ENCODE measurements around the gene RETREG2.
A peak's percentile ranks its signal among the peaks of the same experiment; 100 is the strongest.

Gene RETREG2

GRCh38 chr2:219220652-219221402 lies 42.8 kb downstream of the RETREG2 start:
- no peak for TF ChIP-seq CTCF (IDR thresholded peaks at IDR 0.05; ENCODE audit: low read depth, low read length, missing control alignments)
- DNase-seq (ENCODE audit: extremely low read depth, low read depth): no peak
- no peak overlapping the region for H3K4me3 ChIP-seq (replicated peaks; ENCODE audit: low read depth, low read length)

- no peak overlapping the region for H3K4me3 ChIP-seq (replicated peaks; ENCODE audit: low read depth, low read length)
- no peak for TF ChIP-seq CTCF (IDR thresholded peaks at IDR 0.05; ENCODE audit: low read depth, low read length, missing control alignments)
- no peak for DNase-seq (ENCODE audit: extremely low read depth, low read depth)
Observed at GRCh38 chr2:219221957-219222518, 44.0 kb downstream of the RETREG2 start.

- no peak overlapping the region for H3K4me3 ChIP-seq (replicated peaks; ENCODE audit: low read depth, low read length)
- no peak for DNase-seq (ENCODE audit: extremely low read depth, low read depth)
- no peak for TF ChIP-seq CTCF (IDR thresholded peaks at IDR 0.05; ENCODE audit: low read depth, low read length, missing control alignments)
Observed at GRCh38 chr2:219223831-219224610, 45.9 kb downstream of the RETREG2 start.

GRCh38 chr2:219225350-219225749 lies 47.3 kb downstream of the RETREG2 start:
- no peak for TF ChIP-seq CTCF (IDR thresholded peaks at IDR 0.05; ENCODE audit: low read depth, low read length, missing control alignments)
- no peak overlapping the region for H3K4me3 ChIP-seq (replicated peaks; ENCODE audit: low read depth, low read length)
- DNase-seq (ENCODE audit: extremely low read depth, low read depth): no peak

- peak overlapping the region; percentile 89 for H3K4me3 ChIP-seq (replicated peaks; ENCODE audit: low read depth, low read length)
- no peak for TF ChIP-seq CTCF (IDR thresholded peaks at IDR 0.05; ENCODE audit: low read depth, low read length, missing control alignments)
- DNase-seq (ENCODE audit: extremely low read depth, low read depth): no peak
Observed at GRCh38 chr2:219228041-219228910, 50.2 kb downstream of the RETREG2 start.

- H3K4me3 ChIP-seq (replicated peaks; ENCODE audit: low read depth, low read length): peak overlapping the region; percentile 89
- no peak for TF ChIP-seq CTCF (IDR thresholded peaks at IDR 0.05; ENCODE audit: low read depth, low read length, missing control alignments)
- no peak for DNase-seq (ENCODE audit: extremely low read depth, low read depth)
Observed at GRCh38 chr2:219228911-219229304, 50.8 kb downstream of the RETREG2 start.
